Neural progenitor cell (in vitro differentiated cells): ENCODE data around the gene ARSJ.

ENCODE experiments used
- CTCF ChIP-seq: fragments of 200-600 bp; sonication (generic); IDR thresholded peaks from 2 replicates; pipeline ENCODE4 v1.5.1; 2017; ENCODE audit warnings: antibody characterized with exemption, mild to moderate bottlenecking
- EZH2 ChIP-seq: fragments of 200-600 bp; sonication (generic); IDR thresholded peaks from 2 replicates; pipeline ENCODE4 v1.6.1; 2017; ENCODE audit warnings: antibody characterized with exemption, mild to moderate bottlenecking, moderate library complexity
- EZH2phosphoT487 ChIP-seq: fragments of 200-600 bp; sonication (generic); IDR thresholded peaks from 2 replicates; pipeline ENCODE4 v1.6.1; 2017; ENCODE audit warnings: antibody characterized with exemption

DNA sequence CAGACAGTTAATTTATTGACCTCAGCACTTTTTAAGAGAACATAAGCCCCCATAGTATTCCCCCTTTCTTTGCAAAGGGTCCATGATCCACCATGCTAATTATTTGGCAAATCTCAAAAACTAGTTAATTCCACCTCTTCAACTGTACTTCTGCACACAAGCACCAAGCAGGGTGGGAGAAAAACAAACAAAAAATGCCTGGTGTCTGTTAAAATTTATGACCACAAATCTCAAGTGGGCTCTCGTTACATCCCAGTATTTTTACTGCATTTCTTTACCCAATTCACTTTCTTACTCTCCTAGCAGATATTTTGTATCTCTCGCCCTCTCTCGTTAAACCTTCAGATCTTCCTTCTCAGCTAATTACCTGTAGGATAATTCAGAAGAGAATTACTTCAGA is 6.1 kb downstream of the ARSJ start:
- TF ChIP-seq CTCF (no peak), EZH2 (no peak), EZH2phosphoT487 (no peak)
